Natural killer cell (primary cell): ENCODE measurements around the gene LIX1L. TPM values are rescaled to one million over a fixed set of nuclear protein-coding genes. Genes with fewer than 3 reads are reported as not detected.

ENCODE experiments used
- ATAC-seq, 3 donors: fragments of 150-1000 bp in 2 of 3; fragments of 200-7000 bp in 1 of 3; cut with Tn5 transposase; 1 replicate in 1 of 3; 2 replicates in 2 of 3; pipeline ENCODE4 v1.10.0; 2021; ENCODE audit warnings: mild to moderate bottlenecking in 2 of 3, moderate library complexity in 2 of 3
- DNase-seq, 2 donors: peaks; one replicate each; pipeline versions ENCODE4 v3.0.0 to v3.0.0-alpha.2; 2013 to 2021; ENCODE audit warnings: mixed read lengths in 1 of 2
- H3K27ac ChIP-seq: one replicate; pipeline ENCODE4 v1.5.1; 2013; ENCODE audit warnings: mild to moderate bottlenecking, low read length
- H3K27me3 ChIP-seq: one replicate; pipeline ENCODE4 v1.6.1; 2013; ENCODE audit warnings: low read length; ENCODE audit not compliant: control insufficient read depth, insufficient read depth
- H3K36me3 ChIP-seq: one replicate; pipeline ENCODE4 v1.6.1; 2013; ENCODE audit warnings: low read length; ENCODE audit not compliant: control insufficient read depth, insufficient read depth
- H3K4me1 ChIP-seq: one replicate; pipeline ENCODE4 v1.6.1; 2013; ENCODE audit warnings: low read length; ENCODE audit not compliant: control insufficient read depth, insufficient read depth
- H3K4me3 ChIP-seq: one replicate; pipeline ENCODE4 v1.5.1; 2013; ENCODE audit warnings: low read length
- H3K9me3 ChIP-seq: one replicate; pipeline ENCODE4 v1.6.1; 2013; ENCODE audit warnings: low read length; ENCODE audit not compliant: control insufficient read depth, insufficient read depth
- H3K27ac Mint-ChIP-seq, 2 donors: one replicate each; pipeline ENCODE4 v1.8.0; 2022; ENCODE audit warnings: mild to moderate bottlenecking in 2 of 2, mixed read lengths in 2 of 2, moderate library complexity in 1 of 2
- H3K27me3 Mint-ChIP-seq, 2 donors: one replicate each; pipeline ENCODE4 v1.8.0; 2022; ENCODE audit warnings: low read depth in 2 of 2, mixed read lengths in 2 of 2
- H3K36me3 Mint-ChIP-seq: one replicate; pipeline ENCODE4 v1.8.0; 2022; ENCODE audit warnings: mixed read lengths
- H3K4me1 Mint-ChIP-seq, 2 donors: one replicate each; pipeline ENCODE4 v1.8.0; 2022; ENCODE audit warnings: mixed read lengths in 2 of 2
- H3K4me3 Mint-ChIP-seq: one replicate; pipeline ENCODE4 v1.8.0; 2022; ENCODE audit warnings: mild to moderate bottlenecking, moderate library complexity, mixed read lengths
- H3K9me3 Mint-ChIP-seq, 2 donors: one replicate each; pipeline ENCODE4 v1.8.0; 2022; ENCODE audit warnings: mixed read lengths in 2 of 2
- CTCF ChIP-seq: fragments of 200-600 bp; IDR thresholded peaks from one replicate; pipeline ENCODE4 v1.8.0; 2022; ENCODE audit warnings: antibody characterized with exemption
- WGBS: methylation state at CpG from one replicate; pipeline ENCODE4 v1.1.7; 2013; ENCODE audit warnings: missing lambda C conversion rate; ENCODE audit not compliant: insufficient coverage; 5-methylcytosine and 5-hydroxymethylcytosine counted together
- intact Hi-C: fragments of 100-400 bp; cut with micrococcal nuclease; formaldehyde crosslinking; loops from one replicate; pipeline ENCODE4 v1.14.2; 2022
- total RNA-seq, 4 donors: library from RNA; stranded (reverse); fragments of 120-200 nt in 1 of 4; gene quantifications; one replicate each; pipeline versions ENCODE4 v1.2.3 to v1.2.4, GENCODE V29; 2013 to 2022

The LIX1L gene
- total RNA-seq, 3 donors from 2014 or later (not counting 1 experiment from before 2014, with no cell fraction given), result 33.4 to 41.3 (median 38.2) TPM

- WGBS, result no CpG with 5 or more reads among the region's 1 CpG
- Mint-ChIP-seq H3K27ac (no peak overlapping the region), H3K36me3 (no peaks in the 10 kb centered on the region), H3K4me1 (no peaks in the 10 kb centered on the region), H3K27me3 (no peaks in the 10 kb centered on the region), H3K9me3 (no peaks in the 10 kb centered on the region), H3K4me3 (no peak overlapping the region)
- Histone ChIP-seq H3K27me3 (no peaks in the 10 kb centered on the region), H3K9me3 (no peaks in the 10 kb centered on the region), H3K4me3 (no peak overlapping the region), H3K27ac (no peak overlapping the region), H3K4me1 (peaks cover 4% of the 10 kb centered on the region), H3K36me3 (no peaks in the 10 kb centered on the region)
- intact Hi-C loops, result no loop called here
- no peak for DNase-seq
- no peak for ATAC-seq
- TF ChIP-seq CTCF, result no peak
These were observed 66.7 kb downstream of the LIX1L start for GRCh38 chr1:145891143-145891542.

GRCh38 chr1:145889722-145890121 is 68.1 kb downstream of the LIX1L start:
- Mint-ChIP-seq H3K36me3 (no peaks in the 10 kb centered on the region), H3K4me1 (peaks cover 4 to 10% of the 10 kb centered on the region in 2 donors), H3K9me3 (no peaks in the 10 kb centered on the region), H3K4me3 (no peak overlapping the region), H3K27ac (no peak overlapping the region), H3K27me3 (peaks cover 3 to 6% of the 10 kb centered on the region in 2 donors)
- intact Hi-C loops, result no loop called here
- H3K27ac ChIP-seq, result no peak overlapping the region
- no peaks in the 10 kb centered on the region for H3K9me3 ChIP-seq
- H3K4me3 ChIP-seq, result no peak overlapping the region
- DNase-seq (no peak), ATAC-seq (no peak)
- TF ChIP-seq CTCF, result no peak
- WGBS, result 91% methylated on average over 3 of the region's 3 CpGs
- peaks cover 7% of the 10 kb centered on the region for H3K27me3 ChIP-seq
- H3K4me1 ChIP-seq, result peaks cover 16% of the 10 kb centered on the region
- H3K36me3 ChIP-seq, result no peaks in the 10 kb centered on the region

- Histone ChIP-seq H3K27me3 (peaks cover 11% of the 10 kb centered on the region), H3K36me3 (no peaks in the 10 kb centered on the region), H3K4me1 (peaks cover 16% of the 10 kb centered on the region), H3K27ac (no peak overlapping the region), H3K9me3 (no peaks in the 10 kb centered on the region), H3K4me3 (no peak overlapping the region)
- 91% methylated on average over 5 of the region's 5 CpGs for WGBS
- TF ChIP-seq CTCF, result no peak
- DNase-seq, result no peak
- H3K36me3 Mint-ChIP-seq, result no peaks in the 10 kb centered on the region
- no peaks in the 10 kb centered on the region for H3K9me3 Mint-ChIP-seq
- peaks cover 4 to 12% of the 10 kb centered on the region in 2 donors for H3K4me1 Mint-ChIP-seq
- intact Hi-C loops, result no loop called here
- ATAC-seq, result no peak
- H3K27ac Mint-ChIP-seq, result no peak overlapping the region
- peak overlapping the region; percentile 41 for H3K4me3 Mint-ChIP-seq
- peaks cover 10 to 15% of the 10 kb centered on the region in 2 donors for H3K27me3 Mint-ChIP-seq
These were observed 70.2 kb downstream of the LIX1L start for GRCh38 chr1:145887631-145888030.

GRCh38 chr1:145886816-145887215 is 71.0 kb downstream of the LIX1L start:
- H3K27me3 ChIP-seq, result peaks cover 11% of the 10 kb centered on the region
- Mint-ChIP-seq H3K4me1 (peaks cover 4 to 12% of the 10 kb centered on the region in 2 donors), H3K9me3 (no peaks in the 10 kb centered on the region), H3K36me3 (no peaks in the 10 kb centered on the region), H3K27ac (no peak overlapping the region), H3K4me3 (peak overlapping the region; percentile 71), H3K27me3 (peaks cover 10 to 15% of the 10 kb centered on the region in 2 donors)
- H3K36me3 ChIP-seq, result no peaks in the 10 kb centered on the region
- H3K27ac ChIP-seq, result no peak overlapping the region
- 81% methylated on average over 8 of the region's 8 CpGs for WGBS
- intact Hi-C loops, result no loop called here
- H3K4me1 ChIP-seq, result peaks cover 16% of the 10 kb centered on the region
- DNase-seq (no peak), ATAC-seq (no peak)
- no peak for TF ChIP-seq CTCF
- no peak overlapping the region for H3K4me3 ChIP-seq
- H3K9me3 ChIP-seq, result no peaks in the 10 kb centered on the region
